ENCODE results near the gene SDCCAG8. TPM values are rescaled to one million over a fixed set of nuclear protein-coding genes. Genes with fewer than 3 reads are reported as not detected.

The SDCCAG8 gene
- total RNA-seq, 2 experiments from 2014 or later: 18.3 to 21.2 TPM

- no peaks in the 10 kb centered on the region for H3K4me1 ChIP-seq (ENCODE audit: insufficient read depth, low read length)
- Mint-ChIP-seq H3K36me3 (ENCODE audit: low read depth) (peaks cover 8% of the 10 kb centered on the region), H3K4me1 (ENCODE audit: low read depth) (no peaks in the 10 kb centered on the region), H3K4me3 (no peak overlapping the region), H3K27me3 (no peaks in the 10 kb centered on the region), H3K27ac (no peak overlapping the region), H3K9me3 (no peaks in the 10 kb centered on the region)
- H3K27ac ChIP-seq (ENCODE audit: low read depth in 1 of 2, low read length in 2 of 2): no peak overlapping the region
- CTCF ChIA-PET: no interaction called here
- ATAC-seq (ENCODE audit: poor library complexity) (no peak), DNase-seq (no peak)
- no peak overlapping the region for H3K4me3 ChIP-seq (ENCODE audit: low read length)
- H3K9me3 ChIP-seq (ENCODE audit: control insufficient read depth in 1 of 2, insufficient read depth in 1 of 2, low read length in 2 of 2): no peaks in the 10 kb centered on the region
- intact Hi-C loops (cut with DNase I, micrococcal nuclease): no loop called here
- no peaks in the 10 kb centered on the region for H3K27me3 ChIP-seq (ENCODE audit: control insufficient read depth in 1 of 2, insufficient read depth in 2 of 2, low read length in 2 of 2)
- no peak for TF ChIP-seq CTCF (IDR thresholded peaks at IDR 0.05)
- POLR2A ChIA-PET: no interaction called here
- H3K36me3 ChIP-seq (ENCODE audit: insufficient read depth, low read length): no peaks in the 10 kb centered on the region
These were observed 185.8 kb downstream of the SDCCAG8 start for GRCh38 chr1:243441601-243442000.

GRCh38 chr1:243443557-243443956, 187.7 kb downstream of the SDCCAG8 start:
- intact Hi-C loops (cut with DNase I, micrococcal nuclease): no loop called here

GRCh38 chr1:243447347-243447746, 191.5 kb downstream of the SDCCAG8 start:
- Histone ChIP-seq H3K4me1 (ENCODE audit: insufficient read depth, low read length) (no peaks in the 10 kb centered on the region), H3K4me3 (ENCODE audit: low read length) (no peak overlapping the region), H3K36me3 (ENCODE audit: insufficient read depth, low read length) (no peaks in the 10 kb centered on the region), H3K27me3 (ENCODE audit: control insufficient read depth in 1 of 2, insufficient read depth in 2 of 2, low read length in 2 of 2) (no peaks in the 10 kb centered on the region), H3K9me3 (ENCODE audit: control insufficient read depth in 1 of 2, insufficient read depth in 1 of 2, low read length in 2 of 2) (no peaks in the 10 kb centered on the region), H3K27ac (ENCODE audit: low read depth in 1 of 2, low read length in 2 of 2) (no peak overlapping the region)
- POLR2A ChIA-PET: no interaction called here
- TF ChIP-seq CTCF (IDR thresholded peaks at IDR 0.05): no peak
- Mint-ChIP-seq H3K9me3 (no peaks in the 10 kb centered on the region), H3K36me3 (ENCODE audit: low read depth) (peaks cover 10% of the 10 kb centered on the region), H3K27me3 (no peaks in the 10 kb centered on the region), H3K27ac (peak overlapping the region; percentile 73), H3K4me1 (ENCODE audit: low read depth) (peaks cover 4% of the 10 kb centered on the region), H3K4me3 (no peak overlapping the region)
- ATAC-seq (ENCODE audit: poor library complexity) (peak; percentile 56), DNase-seq (peak in 3 of 14 experiments; percentile 5 to 49 (median 28))
- intact Hi-C loops (cut with DNase I, micrococcal nuclease): no loop called here
- CTCF ChIA-PET: no interaction called here

More at GRCh38 chr1:243443557-243443956, 187.7 kb downstream of the SDCCAG8 start:
- no peak overlapping the region for H3K4me3 Mint-ChIP-seq
- no peaks in the 10 kb centered on the region for H3K9me3 ChIP-seq (ENCODE audit: control insufficient read depth in 1 of 2, insufficient read depth in 1 of 2, low read length in 2 of 2)
- no peak overlapping the region for H3K27ac Mint-ChIP-seq
- CTCF ChIA-PET: no interaction called here
- H3K36me3 Mint-ChIP-seq (ENCODE audit: low read depth): peaks cover 4% of the 10 kb centered on the region
- DNase-seq (no peak), ATAC-seq (ENCODE audit: poor library complexity) (no peak)
- peaks cover 4% of the 10 kb centered on the region for H3K4me1 Mint-ChIP-seq (ENCODE audit: low read depth)
- no peaks in the 10 kb centered on the region for H3K36me3 ChIP-seq (ENCODE audit: insufficient read depth, low read length)
- POLR2A ChIA-PET: no interaction called here
- H3K27me3 Mint-ChIP-seq: no peaks in the 10 kb centered on the region
- H3K27me3 ChIP-seq (ENCODE audit: control insufficient read depth in 1 of 2, insufficient read depth in 2 of 2, low read length in 2 of 2): no peaks in the 10 kb centered on the region
- no peak overlapping the region for H3K4me3 ChIP-seq (ENCODE audit: low read length)
- no peak for TF ChIP-seq CTCF (IDR thresholded peaks at IDR 0.05)
- H3K9me3 Mint-ChIP-seq: no peaks in the 10 kb centered on the region
- H3K27ac ChIP-seq (ENCODE audit: low read depth in 1 of 2, low read length in 2 of 2): no peak overlapping the region
- H3K4me1 ChIP-seq (ENCODE audit: insufficient read depth, low read length): no peaks in the 10 kb centered on the region

Measured in CD4-positive, alpha-beta T cell (primary cell).